CD4-positive, alpha-beta T cell (primary cell): ENCODE data around the gene GLRA3. TPM values are rescaled to one million over a fixed set of nuclear protein-coding genes. Genes with fewer than 3 reads are reported as not detected.
"Not testable (repeated sequence)": the region's sequence is repeated elsewhere in the genome, so short reads cannot be mapped to it uniquely, and the experiment has no call there.

Experiments
- ATAC-seq: fragments of 200-7000 bp; cut with Tn5 transposase; one replicate; pipeline ENCODE4 v1.10.0; 2022; ENCODE audit warnings: mild to moderate bottlenecking; ENCODE audit not compliant: poor library complexity
- CTCF ChIA-PET: fragments of 350-600 bp; sonication (Branson Sonifier 250); formaldehyde crosslinking; loops from one replicate; lab custom pipeline; 2021; ENCODE audit warnings: antibody characterized with exemption, inconsistent platforms; lab: Charles Lee
- POLR2A ChIA-PET: fragments of 350-600 bp; sonication (Branson Sonifier 250); formaldehyde crosslinking; loops from one replicate; lab custom pipeline; 2021; ENCODE audit warnings: antibody characterized with exemption, inconsistent platforms; lab: Charles Lee
- DNase-seq, 14 experiments: peaks; one replicate each; pipeline ENCODE4 v3.0.0-alpha.2; 2013 to 2020; ENCODE audit warnings: mixed read lengths in 2 of 14
- H3K27ac ChIP-seq, 2 donors: one replicate each; pipeline versions ENCODE4 v1.5.1 to v1.7.0; 2013; ENCODE audit warnings: low read length in 2 of 2, low read depth in 1 of 2, mild to moderate bottlenecking in 1 of 2
- H3K27me3 ChIP-seq, 2 experiments: 1 replicate in 1 of 2; 2 replicates in 1 of 2; pipeline versions ENCODE4 v1.6.1 to v1.7.0; 2013; ENCODE audit warnings: low read length in 2 of 2, control low read depth in 1 of 2, mild to moderate bottlenecking in 1 of 2, moderate library complexity in 1 of 2; ENCODE audit not compliant: insufficient read depth in 2 of 2, control insufficient read depth in 1 of 2
- H3K36me3 ChIP-seq: one replicate; pipeline ENCODE4 v1.6.1; 2013; ENCODE audit warnings: low read length, control low read depth; ENCODE audit not compliant: insufficient read depth
- H3K4me1 ChIP-seq: one replicate; pipeline ENCODE4 v1.6.1; 2013; ENCODE audit warnings: low read length, control low read depth; ENCODE audit not compliant: insufficient read depth
- H3K4me3 ChIP-seq: one replicate; pipeline ENCODE4 v1.5.1; 2013; ENCODE audit warnings: mild to moderate bottlenecking, low read length, moderate library complexity
- H3K9me3 ChIP-seq, 2 experiments: 1 replicate in 1 of 2; 2 replicates in 1 of 2; pipeline versions ENCODE4 v1.6.1 to v1.7.0; 2013; ENCODE audit warnings: low read length in 2 of 2, mild to moderate bottlenecking in 2 of 2, control low read depth in 1 of 2, moderate library complexity in 1 of 2; ENCODE audit not compliant: control insufficient read depth in 1 of 2, insufficient read depth in 1 of 2
- H3K27ac Mint-ChIP-seq: one replicate; pipeline ENCODE4 v1.8.0; 2020; ENCODE audit warnings: mixed read lengths
- H3K27me3 Mint-ChIP-seq: one replicate; pipeline ENCODE4 v1.8.0; 2021; ENCODE audit warnings: mixed read lengths
- H3K36me3 Mint-ChIP-seq: one replicate; pipeline ENCODE4 v1.8.0; 2021; ENCODE audit warnings: low read depth, mixed read lengths
- H3K4me1 Mint-ChIP-seq: one replicate; pipeline ENCODE4 v1.8.0; 2021; ENCODE audit warnings: low read depth, mixed read lengths
- H3K4me3 Mint-ChIP-seq: one replicate; pipeline ENCODE4 v1.8.0; 2020; ENCODE audit warnings: mild to moderate bottlenecking, mixed read lengths
- H3K9me3 Mint-ChIP-seq: one replicate; pipeline ENCODE4 v1.8.0; 2020; ENCODE audit warnings: mixed read lengths
- CTCF ChIP-seq: fragments of 200-600 bp; IDR thresholded peaks from one replicate; pipeline ENCODE4 v1.8.0; 2022; ENCODE audit warnings: antibody characterized with exemption, mild to moderate bottlenecking
- intact Hi-C, 2 experiments: fragments of 100-400 bp; cut with DNase I in 1 of 2; cut with micrococcal nuclease in 1 of 2; formaldehyde crosslinking; loops; one replicate each; pipeline versions ENCODE4 v1.15.1 to v1.9.0; 2023 to 2025; cut with DNase I, micrococcal nuclease
- total RNA-seq, 174 experiments: library from RNA in 2 of 174; stranded (reverse) in 2 of 174; gene quantifications; one replicate each; pipeline ENCODE4 v1.2.3 and lab custom pipeline; 2021 to 2026

The GLRA3 gene
- total RNA-seq, 2 experiments from 2014 or later, result not detected

GRCh38 chr4:174697202-174697601 lies 131.8 kb downstream of the GLRA3 start:
- no peak for ATAC-seq
- Histone ChIP-seq H3K27me3 (no peaks in the 10 kb centered on the region), H3K27ac (no peak overlapping the region), H3K9me3 (no peaks in the 10 kb centered on the region), H3K4me3 (no peak overlapping the region), H3K36me3 (no peaks in the 10 kb centered on the region), H3K4me1 (no peaks in the 10 kb centered on the region)
- Mint-ChIP-seq H3K27ac (no peak overlapping the region), H3K27me3 (peaks cover 6% of the 10 kb centered on the region), H3K4me3 (no peak overlapping the region), H3K9me3 (no peaks in the 10 kb centered on the region), H3K36me3 (no peaks in the 10 kb centered on the region), H3K4me1 (no peaks in the 10 kb centered on the region)
- CTCF ChIA-PET, result no interaction called here
- intact Hi-C loops, result no loop called here
- no peak for TF ChIP-seq CTCF
- no peak for DNase-seq
- POLR2A ChIA-PET, result no interaction called here

DNA sequence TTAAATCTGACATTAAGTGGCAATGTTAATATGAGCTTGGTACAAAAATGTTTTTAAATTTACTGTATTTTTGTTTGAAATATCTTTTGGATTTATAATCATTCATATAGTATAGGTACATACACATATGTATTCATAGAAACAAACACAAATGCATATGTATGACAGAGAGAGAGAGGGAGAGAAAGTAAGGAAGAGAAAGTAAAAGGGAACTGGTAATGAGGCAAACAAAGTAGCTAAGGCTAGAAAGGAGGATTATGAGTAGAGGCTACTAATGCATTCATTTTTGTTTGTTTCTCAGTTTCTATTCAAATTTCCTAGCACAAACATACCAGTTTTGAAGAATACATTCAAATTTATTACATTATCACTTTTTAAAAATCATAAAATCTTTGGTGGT lies 132.4 kb downstream of the GLRA3 start:
- Mint-ChIP-seq H3K9me3 (no peaks in the 10 kb centered on the region), H3K4me3 (no peak overlapping the region), H3K27ac (no peak overlapping the region), H3K36me3 (no peaks in the 10 kb centered on the region), H3K4me1 (no peaks in the 10 kb centered on the region), H3K27me3 (peaks cover 6% of the 10 kb centered on the region)
- TF ChIP-seq CTCF, result no peak
- ATAC-seq (no peak), DNase-seq (no peak)
- H3K4me1 ChIP-seq, result no peaks in the 10 kb centered on the region
- no peak overlapping the region for H3K27ac ChIP-seq
- H3K36me3 ChIP-seq, result no peaks in the 10 kb centered on the region
- POLR2A ChIA-PET, result no interaction called here
- intact Hi-C loops, result no loop called here
- H3K9me3 ChIP-seq, result no peaks in the 10 kb centered on the region
- CTCF ChIA-PET, result no interaction called here
- no peaks in the 10 kb centered on the region for H3K27me3 ChIP-seq
- no peak overlapping the region for H3K4me3 ChIP-seq

DNA sequence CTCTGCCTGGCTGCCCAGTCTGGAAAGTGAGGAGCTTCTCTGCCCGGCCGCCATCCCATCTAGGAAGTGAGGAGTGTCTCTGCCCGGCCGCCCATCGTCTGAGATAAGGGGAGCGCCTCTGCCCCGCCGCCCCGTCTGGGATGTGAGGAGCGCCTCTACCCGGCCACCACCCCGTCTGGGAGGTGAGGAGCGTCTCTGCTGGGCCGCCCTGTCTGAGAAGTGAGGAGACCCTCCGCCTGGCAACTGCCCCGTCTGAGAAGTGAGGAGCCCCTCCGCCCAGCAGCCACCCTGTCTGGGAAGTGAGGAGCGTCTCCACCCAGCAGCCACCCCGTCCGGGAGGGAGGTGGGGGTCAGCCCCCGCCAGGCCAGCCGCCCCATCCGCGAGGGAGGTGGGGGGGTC lies 137.2 kb downstream of the GLRA3 start:
- H3K27me3 Mint-ChIP-seq, H3K36me3 Mint-ChIP-seq, H3K4me1 Mint-ChIP-seq: not testable (repeated sequence)

GRCh38 chr4:174690665-174691064 lies 138.4 kb downstream of the GLRA3 start:
- Histone ChIP-seq H3K27ac (no peak overlapping the region), H3K4me1 (no peaks in the 10 kb centered on the region), H3K36me3 (no peaks in the 10 kb centered on the region), H3K4me3 (no peak overlapping the region), H3K9me3 (peaks cover 3 to 8% of the 10 kb centered on the region in 2 experiments), H3K27me3 (no peaks in the 10 kb centered on the region)
- no peak for TF ChIP-seq CTCF
- H3K27me3 Mint-ChIP-seq, result peaks cover 6% of the 10 kb centered on the region
- no peak overlapping the region for H3K27ac Mint-ChIP-seq
- H3K36me3 Mint-ChIP-seq, result no peaks in the 10 kb centered on the region
- intact Hi-C loops, result no loop called here
- ATAC-seq (no peak), DNase-seq (no peak)
- ChIA-PET POLR2A (no interaction called here), CTCF (no interaction called here)
- H3K4me1 Mint-ChIP-seq, result no peaks in the 10 kb centered on the region
- H3K4me3 Mint-ChIP-seq, result no peak overlapping the region
- peaks cover 5% of the 10 kb centered on the region for H3K9me3 Mint-ChIP-seq

More for the DNA sequence above, 137.2 kb downstream of the GLRA3 start:
- H3K27ac ChIP-seq, H3K27me3 ChIP-seq, H3K9me3 ChIP-seq, CTCF ChIA-PET, H3K27ac Mint-ChIP-seq, H3K36me3 ChIP-seq, ATAC-seq, H3K4me3 ChIP-seq, H3K4me1 ChIP-seq, H3K4me3 Mint-ChIP-seq, H3K9me3 Mint-ChIP-seq, POLR2A ChIA-PET, DNase-seq, intact Hi-C loops: not testable (repeated sequence)
